Endothelial cell of umbilical vein (primary cell): ENCODE measurements around the gene PDE11A.

Source experiments
- EZH2 ChIP-seq: IDR thresholded peaks from 2 replicates; pipeline ENCODE4 v1.6.1; 2012; ENCODE audit warnings: borderline replicate concordance, low read depth, mild to moderate bottlenecking, moderate library complexity, low read length, inconsistent platforms; ENCODE audit not compliant: severe bottlenecking
- POLR2A ChIP-seq: IDR thresholded peaks from 2 replicates; pipeline ENCODE4 v1.6.1; 2012; ENCODE audit warnings: low read depth, mild to moderate bottlenecking, control low read depth, low read length
- POLR2AphosphoS5 ChIP-seq: IDR thresholded peaks from 2 replicates; pipeline ENCODE4 v1.6.1; 2012; ENCODE audit warnings: low read depth, mild to moderate bottlenecking, control low read depth, low read length, moderate library complexity; ENCODE audit not compliant: insufficient read depth

GRCh38 chr2:177909962-177910361 lies 162.6 kb downstream of the PDE11A start:
- TF ChIP-seq EZH2 (no peak), POLR2A (no peak), POLR2AphosphoS5 (no peak)
